ENCODE results near the gene PNMA8C. TPM values are rescaled to one million over a fixed set of nuclear protein-coding genes. Genes with fewer than 3 reads are reported as not detected.

The PNMA8C gene
- total RNA-seq, 4 donors from 2014 or later, result 0.30 TPM; not detected in 3

DNA sequence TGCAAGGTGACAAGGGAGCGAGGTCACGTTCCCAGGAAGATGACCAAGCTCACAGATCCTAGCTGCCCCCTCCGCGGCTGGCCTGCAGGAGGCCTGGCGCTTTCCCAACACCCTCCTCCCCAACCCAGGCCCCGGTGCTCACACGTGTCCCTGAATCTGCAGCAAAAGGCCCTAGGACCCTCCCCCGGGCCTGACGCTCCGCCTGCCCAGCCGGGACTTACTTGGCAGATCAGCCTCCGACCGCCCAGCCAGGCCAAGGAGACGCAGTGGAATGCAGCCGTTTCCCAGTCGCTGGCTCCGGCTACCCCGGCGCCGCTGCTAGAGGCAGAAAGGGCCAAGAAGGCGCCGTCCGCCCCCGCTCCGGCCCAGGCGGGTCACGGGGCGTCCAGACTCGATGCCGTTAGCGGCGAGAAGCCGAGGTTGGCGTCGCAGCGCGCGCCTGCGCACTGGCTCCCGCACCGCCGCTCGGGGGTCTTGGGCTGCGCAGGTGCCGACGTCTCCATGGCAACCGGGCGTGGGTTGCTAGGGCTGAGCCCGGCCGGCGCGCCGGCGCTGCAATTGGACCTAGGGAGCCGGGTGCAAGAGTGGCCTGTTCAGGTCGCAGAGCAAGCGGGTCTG lies 42.5 kb upstream of the PNMA8C start, which contains the start of gene PNMA8A:
PNMA8A (minus strand) TSS at position 448 of the 618 bp plus-strand sequence. CDS start 528 bp downstream, outside the sequence.
- Histone ChIP-seq H3K27ac (peak within 1 kb of the TSS; percentile 59 to 78 (median 72)), H3K36me3 (peaks cover 0 to 7% (median 0%) of the 10 kb centered on the region in 3 donors), H3K27me3 (peaks cover 0 to 19% of the 10 kb centered on the region in 2 donors), H3K4me1 (peaks cover 0 to 20% (median 9%) of the 10 kb centered on the region in 4 donors), H3K4me3 (peak within 1 kb of the TSS; percentile 38 to 57 (median 38)), H3K9me3 (no peaks in the 10 kb centered on the region)
- WGBS, 2 donors, result 4% methylated on average over 52 to 55 of the region's 57 CpGs
- DNase-seq (ENCODE audit: low spot score in 2 of 2), result no peak
- TF ChIP-seq POLR2A (IDR thresholded peaks at IDR 0.05) (no peak), EP300 (IDR thresholded peaks at IDR 0.05) (no peak)
- TF ChIP-seq, protein P1, sequence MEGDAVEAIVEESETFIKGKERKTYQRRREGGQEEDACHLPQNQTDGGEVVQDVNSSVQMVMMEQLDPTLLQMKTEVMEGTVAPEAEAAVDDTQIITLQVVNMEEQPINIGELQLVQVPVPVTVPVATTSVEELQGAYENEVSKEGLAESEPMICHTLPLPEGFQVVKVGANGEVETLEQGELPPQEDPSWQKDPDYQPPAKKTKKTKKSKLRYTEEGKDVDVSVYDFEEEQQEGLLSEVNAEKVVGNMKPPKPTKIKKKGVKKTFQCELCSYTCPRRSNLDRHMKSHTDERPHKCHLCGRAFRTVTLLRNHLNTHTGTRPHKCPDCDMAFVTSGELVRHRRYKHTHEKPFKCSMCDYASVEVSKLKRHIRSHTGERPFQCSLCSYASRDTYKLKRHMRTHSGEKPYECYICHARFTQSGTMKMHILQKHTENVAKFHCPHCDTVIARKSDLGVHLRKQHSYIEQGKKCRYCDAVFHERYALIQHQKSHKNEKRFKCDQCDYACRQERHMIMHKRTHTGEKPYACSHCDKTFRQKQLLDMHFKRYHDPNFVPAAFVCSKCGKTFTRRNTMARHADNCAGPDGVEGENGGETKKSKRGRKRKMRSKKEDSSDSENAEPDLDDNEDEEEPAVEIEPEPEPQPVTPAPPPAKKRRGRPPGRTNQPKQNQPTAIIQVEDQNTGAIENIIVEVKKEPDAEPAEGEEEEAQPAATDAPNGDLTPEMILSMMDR (IDR thresholded peaks at IDR 0.05), result no peak

- peaks cover 0 to 7% (median 0%) of the 10 kb centered on the region in 3 donors for H3K36me3 ChIP-seq
- DNase-seq (ENCODE audit: low spot score in 2 of 2), result no peak
- no peak overlapping the region for H3K4me3 ChIP-seq
- no peak for TF ChIP-seq POLR2A (IDR thresholded peaks at IDR 0.05)
- TF ChIP-seq, protein P1 (IDR thresholded peaks at IDR 0.05), result no peak
- TF ChIP-seq EP300 (IDR thresholded peaks at IDR 0.05), result no peak
- no peaks in the 10 kb centered on the region for H3K9me3 ChIP-seq
- H3K27ac ChIP-seq, result peak overlapping the region in 1 of 4 donors; percentile 78
- 92% methylated on average over 10 of the region's 10 CpGs for WGBS, 2 donors
- H3K4me1 ChIP-seq, result peaks cover 0 to 20% (median 9%) of the 10 kb centered on the region in 4 donors
- peaks cover 0 to 19% of the 10 kb centered on the region in 2 donors for H3K27me3 ChIP-seq
These were observed 41.6 kb upstream of the PNMA8C start for GRCh38 chr19:46470376-46470775.

- H3K4me1 ChIP-seq, result peaks cover 0 to 20% (median 9%) of the 10 kb centered on the region in 4 donors
- DNase-seq (ENCODE audit: low spot score in 2 of 2), result no peak
- TF ChIP-seq, protein P1 (IDR thresholded peaks at IDR 0.05), result no peak
- no peak for TF ChIP-seq EP300 (IDR thresholded peaks at IDR 0.05)
- TF ChIP-seq POLR2A (IDR thresholded peaks at IDR 0.05), result no peak
- H3K27me3 ChIP-seq, result peaks cover 0 to 16% of the 10 kb centered on the region in 2 donors
- no peak overlapping the region for H3K27ac ChIP-seq
- peaks cover 0 to 7% (median 0%) of the 10 kb centered on the region in 3 donors for H3K36me3 ChIP-seq
- no peak overlapping the region for H3K4me3 ChIP-seq
- H3K9me3 ChIP-seq, result no peaks in the 10 kb centered on the region
- WGBS, 2 donors, result 93 to 97% methylated on average over 18 of the region's 18 CpGs
These were observed 40.9 kb upstream of the PNMA8C start for GRCh38 chr19:46469541-46470185.

DNA sequence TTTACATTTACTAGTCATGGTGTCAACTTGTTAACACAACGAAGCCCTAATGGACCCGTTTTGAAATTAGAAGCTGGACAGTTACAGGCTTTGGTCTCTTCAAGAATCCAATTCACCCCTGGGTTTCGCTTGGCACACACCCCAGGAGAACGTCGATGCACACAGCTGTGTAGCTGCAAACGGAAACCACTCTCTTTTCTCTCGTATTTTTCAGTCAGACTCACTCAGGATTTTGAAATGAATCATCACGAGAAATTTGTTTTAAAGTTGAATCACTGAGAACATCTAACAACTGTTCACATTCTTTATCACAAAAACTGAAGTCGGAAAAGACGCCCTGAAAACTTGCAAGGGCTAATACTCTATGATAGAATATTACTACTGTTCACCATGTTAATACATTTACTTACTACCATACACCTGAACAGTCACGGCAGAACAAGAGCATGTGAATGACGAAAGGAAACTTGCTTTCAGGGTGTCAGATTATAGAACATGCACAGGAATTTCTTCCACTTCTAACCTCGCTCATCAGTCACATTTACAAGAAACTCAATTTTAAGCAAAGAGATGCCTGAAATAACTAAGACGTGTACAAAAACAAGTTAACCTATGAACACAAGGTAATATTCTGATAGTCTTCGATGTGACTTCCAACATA lies 37.9 kb upstream of the PNMA8C start:
- Histone ChIP-seq H3K9me3 (no peaks in the 10 kb centered on the region), H3K4me3 (no peak overlapping the region), H3K36me3 (peaks cover 0 to 7% (median 0%) of the 10 kb centered on the region in 3 donors), H3K27ac (peak overlapping the region in 1 of 4 donors; percentile 9), H3K4me1 (peaks cover 0 to 10% (median 6%) of the 10 kb centered on the region in 4 donors), H3K27me3 (peaks cover 0 to 5% of the 10 kb centered on the region in 2 donors)
- WGBS, 2 donors, result 67 to 69% methylated on average over 15 of the region's 15 CpGs
- TF ChIP-seq EP300 (IDR thresholded peaks at IDR 0.05), result no peak
- TF ChIP-seq, protein P1 (IDR thresholded peaks at IDR 0.05), result no peak
- no peak for TF ChIP-seq POLR2A (IDR thresholded peaks at IDR 0.05)
- no peak for DNase-seq (ENCODE audit: low spot score in 2 of 2)
